Panc1 (cell line): ENCODE measurements around the gene PNLDC1. TPM values are rescaled to one million over a fixed set of nuclear protein-coding genes. Genes with fewer than 3 reads are reported as not detected.

ENCODE experiments used
- ATAC-seq: fragments of 200-7000 bp; cut with Tn5 transposase; 2 replicates; pipeline ENCODE4 v1.9.1; 2020; ENCODE audit warnings: mild to moderate bottlenecking, moderate library complexity
- BruUV-seq: library from RNA; stranded (reverse); fragments of 400-500 nt; replicated peaks from 2 replicates; lab custom pipeline; 2021; lab: Mats Ljungman, UMichigan
- CTCF ChIA-PET: fragments of 300-600 bp; sonication (Branson Sonifier 250); formaldehyde crosslinking; loops from one replicate; lab custom pipeline; 2022; ENCODE audit warnings: antibody characterized with exemption; lab: Charles Lee
- POLR2A ChIA-PET: fragments of 300-600 bp; sonication (Branson Sonifier 250); formaldehyde crosslinking; loops from one replicate; lab custom pipeline; 2022; ENCODE audit warnings: antibody characterized with exemption; lab: Charles Lee
- DNase-seq: peaks from one replicate; pipeline ENCODE4 v3.0.0-alpha.2; 2010; ENCODE audit warnings: low read depth, low spot score
- H3K27ac ChIP-seq: 2 replicates; pipeline ENCODE4 v1.5.1; 2011; ENCODE audit warnings: mild to moderate bottlenecking, low read length, inconsistent platforms
- H3K27me3 ChIP-seq: fragments of 200-500 bp; sonication (Bioruptor generic); 2 replicates; pipeline ENCODE4 v1.6.0; 2014; ENCODE audit warnings: low read length, inconsistent platforms; ENCODE audit not compliant: control insufficient read depth, insufficient read depth
- H3K36me3 ChIP-seq: fragments of 200-500 bp; sonication (Bioruptor generic); 2 replicates; pipeline ENCODE4 v1.5.1; 2014; ENCODE audit warnings: inconsistent platforms, mild to moderate bottlenecking, low read length, moderate library complexity; ENCODE audit not compliant: control insufficient read depth, insufficient read depth
- H3K4me1 ChIP-seq: 2 replicates; pipeline ENCODE4 v1.5.1; 2011; ENCODE audit warnings: inconsistent platforms, mild to moderate bottlenecking, low read length, moderate library complexity; ENCODE audit not compliant: control insufficient read depth, insufficient read depth
- H3K4me3 ChIP-seq, 2 experiments: 2 replicates each; pipeline ENCODE4 v1.5.1; 2011 to 2012; ENCODE audit warnings: low read depth in 2 of 2, low read length in 2 of 2, mild to moderate bottlenecking in 2 of 2, inconsistent platforms in 1 of 2, moderate library complexity in 1 of 2
- H3K9me3 ChIP-seq: fragments of 200-500 bp; sonication (Bioruptor generic); 2 replicates; pipeline ENCODE4 v1.5.1; 2014; ENCODE audit warnings: low read depth, mild to moderate bottlenecking, inconsistent platforms, low read length, moderate library complexity; ENCODE audit not compliant: control insufficient read depth, insufficient read depth
- POLR2AphosphoS5 ChIP-seq: IDR thresholded peaks from 2 replicates; pipeline ENCODE4 v1.6.1; 2012; ENCODE audit warnings: mild to moderate bottlenecking, low read depth, low read length, moderate library complexity
- REST ChIP-seq, 2 experiments: IDR thresholded peaks; 2 replicates each; pipeline ENCODE4 v1.6.1; 2011 to 2012; ENCODE audit warnings: low read depth in 2 of 2, control low read depth in 1 of 2, low read length in 1 of 2, mild to moderate bottlenecking in 1 of 2, moderate library complexity in 1 of 2; ENCODE audit not compliant: insufficient read depth in 1 of 2
- SIN3A ChIP-seq: IDR thresholded peaks from 2 replicates; pipeline ENCODE4 v1.6.1; 2012; ENCODE audit warnings: low read depth, mild to moderate bottlenecking, low read length, moderate library complexity, borderline replicate concordance; ENCODE audit not compliant: insufficient read depth
- TCF7L2 ChIP-seq: IDR thresholded peaks from 2 replicates; pipeline ENCODE4 v1.6.1; 2011; ENCODE audit warnings: mild to moderate bottlenecking, low read depth, low read length, inconsistent platforms
- in situ Hi-C: cut with HindIII; loops from 2 replicates; pipeline ENCODE4 v1.10.0; 2016; ENCODE audit warnings: low sequenced_read_pairs, low pct_unique_long_range_greater_than_20kb
- intact Hi-C: fragments of 100-400 bp; cut with micrococcal nuclease; formaldehyde crosslinking; loops from one replicate; pipeline ENCODE4 v1.10.0; 2022; ENCODE audit not compliant: unreplicated experiment
- total RNA-seq: library from RNA; stranded (reverse); gene quantifications from one replicate; pipeline ENCODE4 v1.2.1, GENCODE V29; 2021; ENCODE audit not compliant: unreplicated experiment
- TF ChIP-seq, protein P1 (sequence below): fragments of 450-650 bp; IDR thresholded peaks from 2 replicates; pipeline ENCODE4 v1.5.1; 2017; ENCODE audit warnings: mild to moderate bottlenecking

The PNLDC1 gene
- total RNA-seq, 1 experiment from 2014 or later: not detected

DNA sequence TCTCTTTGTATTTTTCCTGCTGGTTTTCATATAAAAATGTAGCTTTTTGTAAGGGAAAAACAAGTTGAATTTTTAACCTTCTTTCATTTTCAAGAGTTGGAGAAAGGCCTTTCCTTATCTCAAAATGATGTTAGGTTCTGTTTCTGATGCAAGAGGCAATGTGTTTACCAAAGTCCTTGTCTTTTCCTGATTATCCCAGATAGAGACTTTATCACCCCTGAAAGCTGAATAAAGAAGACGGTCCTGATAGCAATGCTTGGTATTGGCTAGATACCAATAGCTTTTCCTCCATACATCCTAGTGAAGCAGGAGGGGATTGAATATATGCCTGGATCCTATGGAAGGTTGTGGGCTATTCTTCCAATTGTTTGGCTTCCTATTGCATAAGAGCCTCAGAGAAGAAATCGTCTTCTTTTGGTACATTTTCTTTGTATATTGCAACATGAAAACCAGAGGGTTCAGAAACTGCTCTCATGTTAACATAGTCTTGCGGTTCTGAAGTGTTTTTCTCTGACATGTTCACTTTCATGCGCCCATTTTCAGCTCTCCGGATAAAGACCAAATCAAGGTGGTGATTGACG lies 5.5 kb downstream of the PNLDC1 start:
- TF ChIP-seq TCF7L2 (no peak), POLR2AphosphoS5 (no peak), REST (IDR thresholded peaks at IDR 0.05; ENCODE audit: insufficient read depth in 1 of 2, low read depth in 2 of 2, low read length in 1 of 2) (no peak), SIN3A (no peak)
- TF ChIP-seq, protein P1, sequence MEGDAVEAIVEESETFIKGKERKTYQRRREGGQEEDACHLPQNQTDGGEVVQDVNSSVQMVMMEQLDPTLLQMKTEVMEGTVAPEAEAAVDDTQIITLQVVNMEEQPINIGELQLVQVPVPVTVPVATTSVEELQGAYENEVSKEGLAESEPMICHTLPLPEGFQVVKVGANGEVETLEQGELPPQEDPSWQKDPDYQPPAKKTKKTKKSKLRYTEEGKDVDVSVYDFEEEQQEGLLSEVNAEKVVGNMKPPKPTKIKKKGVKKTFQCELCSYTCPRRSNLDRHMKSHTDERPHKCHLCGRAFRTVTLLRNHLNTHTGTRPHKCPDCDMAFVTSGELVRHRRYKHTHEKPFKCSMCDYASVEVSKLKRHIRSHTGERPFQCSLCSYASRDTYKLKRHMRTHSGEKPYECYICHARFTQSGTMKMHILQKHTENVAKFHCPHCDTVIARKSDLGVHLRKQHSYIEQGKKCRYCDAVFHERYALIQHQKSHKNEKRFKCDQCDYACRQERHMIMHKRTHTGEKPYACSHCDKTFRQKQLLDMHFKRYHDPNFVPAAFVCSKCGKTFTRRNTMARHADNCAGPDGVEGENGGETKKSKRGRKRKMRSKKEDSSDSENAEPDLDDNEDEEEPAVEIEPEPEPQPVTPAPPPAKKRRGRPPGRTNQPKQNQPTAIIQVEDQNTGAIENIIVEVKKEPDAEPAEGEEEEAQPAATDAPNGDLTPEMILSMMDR: no peak
- intact Hi-C loops: no loop called here
- H3K36me3 ChIP-seq: no peaks in the 10 kb centered on the region
- no peaks in the 10 kb centered on the region for H3K27me3 ChIP-seq
- ATAC-seq: no peak
- no peak overlapping the region for H3K4me3 ChIP-seq
- BruUV-seq: no TSS peak
- ChIA-PET CTCF (no interaction called here), POLR2A (no interaction called here)
- H3K27ac ChIP-seq: no peak overlapping the region
- DNase-seq: no peak
- H3K9me3 ChIP-seq: no peaks in the 10 kb centered on the region
- in situ Hi-C loops: no loop called here
- H3K4me1 ChIP-seq: no peaks in the 10 kb centered on the region

- H3K27me3 ChIP-seq: no peaks in the 10 kb centered on the region
Measured at GRCh38 chr6:159806021-159806458, 6.0 kb downstream of the PNLDC1 start.

More at GRCh38 chr6:159806021-159806458, 6.0 kb downstream of the PNLDC1 start:
- Histone ChIP-seq H3K9me3 (no peaks in the 10 kb centered on the region), H3K36me3 (no peaks in the 10 kb centered on the region), H3K4me3 (no peak overlapping the region), H3K4me1 (no peaks in the 10 kb centered on the region), H3K27ac (no peak overlapping the region)
- no peak for DNase-seq
- ChIA-PET POLR2A (no interaction called here), CTCF (no interaction called here)
- TF ChIP-seq, protein P1: no peak
- TF ChIP-seq POLR2AphosphoS5 (no peak), TCF7L2 (no peak), SIN3A (no peak), REST (IDR thresholded peaks at IDR 0.05; ENCODE audit: insufficient read depth in 1 of 2, low read depth in 2 of 2, low read length in 1 of 2) (no peak)
- BruUV-seq: no TSS peak
- intact Hi-C loops: no loop called here
- no peak for ATAC-seq
- in situ Hi-C loops: no loop called here
